Activated CD8-positive, alpha-beta memory T cell treated with anti-CD3 and anti-CD28 coated beads, Interleukin-2, amount 50 U/mL, for 48 hours (primary cell): ENCODE data around the gene CST7.

ENCODE experiments used
- DNase-seq: peaks from one replicate; pipeline ENCODE4 v3.0.0-alpha.2; 2020

CST7 gene

GRCh38 chr20:24965065-24965919 lies 16.2 kb downstream of the CST7 start:
- DNase-seq: peak; percentile 47

- no peak for DNase-seq
Measured at GRCh38 chr20:24966317-24967012, 17.4 kb downstream of the CST7 start.

DNA sequence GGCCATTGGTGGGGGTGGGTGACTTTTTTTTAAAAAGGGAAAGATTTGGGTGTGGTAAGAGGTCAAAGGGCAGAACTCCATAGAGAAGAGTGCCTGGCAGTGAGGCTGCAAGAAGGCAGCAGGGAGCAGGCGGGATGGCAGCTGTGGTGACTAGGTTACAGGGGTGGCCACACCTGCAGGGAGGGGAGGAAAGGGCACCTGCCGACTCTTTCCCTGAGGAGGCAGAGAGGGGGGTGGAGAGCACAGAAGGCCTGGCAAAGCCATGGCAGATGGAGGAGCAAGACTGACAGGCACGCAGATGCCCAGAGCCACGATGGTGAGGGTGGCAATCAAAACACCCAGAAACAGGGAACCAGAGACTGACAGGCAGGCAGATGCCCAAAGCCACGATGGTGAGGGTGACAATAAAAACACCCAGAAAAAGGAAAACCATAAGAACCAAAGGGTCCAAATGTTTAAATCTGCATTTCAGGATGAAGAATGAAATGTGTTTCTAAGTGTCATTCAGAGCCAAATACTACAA lies 19.3 kb downstream of the CST7 start:
- DNase-seq: peak; percentile 36

DNA sequence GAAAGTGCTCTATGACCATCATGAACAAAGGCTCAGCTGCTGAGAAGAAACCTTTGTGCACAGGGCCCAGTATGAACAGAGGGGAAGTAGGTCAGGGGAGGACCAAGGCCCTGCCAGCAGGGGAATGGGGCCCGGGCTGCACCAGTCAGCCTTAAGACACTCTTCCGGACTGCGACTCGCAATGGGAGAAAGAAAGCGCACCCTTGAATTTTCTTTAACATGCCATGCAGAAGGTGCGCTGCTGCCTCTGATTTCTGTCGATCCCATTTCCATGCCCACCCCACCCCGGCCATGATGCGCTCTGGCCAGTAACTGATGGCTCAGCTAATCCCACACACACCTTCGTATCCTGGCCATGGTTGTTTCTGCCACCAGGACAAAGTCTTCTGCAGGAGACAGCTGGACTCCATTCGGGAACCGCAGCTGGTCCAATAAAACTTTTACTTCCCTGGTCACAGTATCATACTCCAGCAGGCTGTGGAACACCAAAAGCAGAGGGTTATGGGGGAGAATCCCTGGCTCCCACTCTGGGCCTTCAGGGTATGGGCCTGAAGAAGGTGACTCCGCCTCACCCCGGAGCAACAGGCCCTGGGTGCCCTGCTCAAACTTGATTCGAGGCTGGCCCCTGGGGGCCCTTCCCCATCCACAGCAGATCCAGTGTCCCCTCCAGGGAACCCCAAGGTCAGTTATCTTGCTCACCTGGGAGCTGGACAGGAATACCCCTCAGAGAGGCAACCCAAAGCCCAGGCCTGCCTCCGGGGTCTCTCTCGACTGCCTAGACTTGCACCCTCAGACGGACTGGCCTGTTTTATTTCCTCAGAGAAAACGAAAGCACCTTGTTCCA lies 20.3 kb downstream of the CST7 start:
- peak; percentile 35 for DNase-seq

- no peak for DNase-seq
Measured at GRCh38 chr20:24970030-24970553, 21.0 kb downstream of the CST7 start.

DNA sequence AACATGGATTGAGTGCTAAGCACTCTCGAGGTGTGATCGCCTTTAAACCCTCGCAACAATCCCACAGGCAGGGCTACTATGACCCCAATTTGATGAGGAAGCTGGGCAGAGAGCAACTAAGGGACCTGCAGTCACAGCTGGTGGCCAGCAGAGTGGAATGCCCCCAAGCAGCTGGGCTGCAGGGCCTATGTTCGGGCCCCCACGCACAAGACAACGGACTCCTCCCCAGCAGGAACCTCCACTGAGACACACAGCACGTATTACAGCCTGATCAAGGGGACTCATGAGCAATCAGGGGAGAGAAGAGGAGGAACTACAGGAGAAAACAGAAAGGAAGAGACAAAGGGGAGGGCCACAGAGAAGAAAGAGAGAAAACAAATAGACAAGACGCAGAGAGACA lies 21.7 kb downstream of the CST7 start:
- DNase-seq: no peak

- DNase-seq: no peak
Measured at GRCh38 chr20:24971376-24972101, 22.5 kb downstream of the CST7 start.

DNA sequence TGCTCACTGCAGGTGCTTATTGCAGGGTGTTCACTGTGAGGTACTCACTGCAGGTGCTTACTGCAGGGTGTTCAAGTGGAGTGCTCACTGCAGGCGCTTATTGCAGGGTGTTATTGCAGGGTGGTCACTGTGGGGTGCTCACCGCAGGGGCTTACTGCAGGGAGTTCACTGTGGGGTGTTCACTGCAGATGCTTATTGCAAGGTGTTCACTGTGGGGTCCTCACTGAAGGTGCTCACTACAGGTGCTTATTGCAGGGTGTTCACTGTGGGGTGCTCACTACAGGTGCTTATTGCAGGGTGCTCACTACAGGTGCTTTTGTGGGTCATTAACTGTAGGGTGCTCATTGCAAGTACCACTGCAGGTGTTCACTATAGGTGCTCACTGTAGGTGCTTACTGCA lies 23.3 kb downstream of the CST7 start:
- DNase-seq: no peak

DNA sequence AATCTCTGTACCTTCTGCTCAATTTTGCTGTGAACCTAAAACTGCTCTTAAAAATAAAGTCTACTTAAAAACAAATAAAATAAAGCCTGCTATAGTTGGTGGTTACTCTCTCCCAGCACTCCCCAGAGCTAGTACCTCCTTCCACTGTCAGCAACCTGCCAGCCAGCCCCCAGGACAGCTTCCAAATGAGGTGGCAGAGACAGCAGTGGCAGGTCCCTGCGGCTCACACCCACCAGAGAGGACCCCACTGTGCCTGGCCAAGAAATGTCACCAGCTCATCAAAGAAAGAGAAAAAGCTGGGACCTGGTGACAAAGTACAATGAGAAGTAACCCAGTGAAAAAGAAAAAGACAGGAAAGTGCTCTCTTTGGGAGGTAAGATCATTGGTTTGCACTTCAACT lies 28.3 kb downstream of the CST7 start:
- DNase-seq: no peak

DNA sequence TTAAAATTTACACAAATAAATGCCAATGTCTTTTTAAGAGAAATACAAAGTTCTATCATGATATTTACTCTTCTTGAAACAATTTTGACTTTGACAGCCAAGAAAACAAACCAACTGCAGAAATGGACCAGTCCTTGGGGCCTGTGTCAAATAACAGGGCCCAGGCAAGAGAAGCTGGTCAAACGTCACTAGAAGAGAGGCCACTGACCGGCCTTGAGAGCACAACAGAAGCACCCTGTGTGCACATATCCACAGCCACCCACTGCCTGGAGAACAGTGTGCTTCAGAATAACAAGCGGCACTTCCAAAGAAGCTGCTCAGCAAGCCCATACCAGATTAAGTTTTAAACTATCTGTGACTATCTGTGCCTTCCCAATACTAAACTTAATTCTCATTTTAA lies 28.7 kb downstream of the CST7 start:
- no peak for DNase-seq

GRCh38 chr20:24978513-24978912 lies 29.4 kb downstream of the CST7 start:
- no peak for DNase-seq

GRCh38 chr20:24979036-24979960 lies 30.2 kb downstream of the CST7 start:
- peak; percentile 37 for DNase-seq

DNA sequence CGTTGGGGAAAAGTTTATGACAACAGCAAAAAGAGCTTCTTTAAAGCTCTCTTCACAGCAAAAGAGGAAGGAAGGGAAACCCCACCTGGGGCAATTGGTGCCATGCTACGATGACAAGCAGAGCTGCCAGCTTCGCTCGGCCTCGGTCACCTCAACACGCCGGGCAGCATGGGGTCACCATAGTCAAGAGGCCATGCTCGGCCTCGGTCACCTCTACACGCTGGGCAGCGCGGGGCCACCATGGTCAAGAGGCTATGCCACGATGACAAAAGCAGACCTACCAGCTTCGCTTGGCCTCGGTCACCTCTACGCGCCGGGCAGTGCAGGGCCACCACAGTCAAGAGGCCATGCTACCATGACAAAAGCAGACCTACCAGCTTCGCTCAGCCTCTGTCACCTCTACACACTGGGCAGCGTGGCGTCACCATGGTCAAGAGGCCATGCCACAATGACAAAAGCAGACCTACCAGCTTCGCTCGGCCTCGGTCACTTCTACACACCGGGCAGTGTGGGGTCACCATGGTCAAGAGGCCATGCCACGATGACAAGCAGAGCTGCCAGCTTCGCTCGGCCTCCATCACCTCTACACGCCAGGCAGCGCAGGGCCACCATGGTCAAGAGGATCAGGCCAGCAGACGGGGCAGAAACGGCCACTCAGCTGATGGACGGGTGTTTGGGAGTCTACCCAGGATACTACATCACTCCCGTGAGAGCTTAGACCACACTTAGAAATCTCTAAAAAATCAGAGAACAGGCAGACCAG lies 31.4 kb downstream of the CST7 start:
- DNase-seq: peak; percentile 40

- peak; percentile 34 for DNase-seq
Measured at GRCh38 chr20:24981282-24981681, 32.2 kb downstream of the CST7 start.

- peak; percentile 51 for DNase-seq
Measured at GRCh38 chr20:24981790-24982189, 32.7 kb downstream of the CST7 start.

GRCh38 chr20:24983896-24984295 lies 34.8 kb downstream of the CST7 start:
- DNase-seq: no peak

DNA sequence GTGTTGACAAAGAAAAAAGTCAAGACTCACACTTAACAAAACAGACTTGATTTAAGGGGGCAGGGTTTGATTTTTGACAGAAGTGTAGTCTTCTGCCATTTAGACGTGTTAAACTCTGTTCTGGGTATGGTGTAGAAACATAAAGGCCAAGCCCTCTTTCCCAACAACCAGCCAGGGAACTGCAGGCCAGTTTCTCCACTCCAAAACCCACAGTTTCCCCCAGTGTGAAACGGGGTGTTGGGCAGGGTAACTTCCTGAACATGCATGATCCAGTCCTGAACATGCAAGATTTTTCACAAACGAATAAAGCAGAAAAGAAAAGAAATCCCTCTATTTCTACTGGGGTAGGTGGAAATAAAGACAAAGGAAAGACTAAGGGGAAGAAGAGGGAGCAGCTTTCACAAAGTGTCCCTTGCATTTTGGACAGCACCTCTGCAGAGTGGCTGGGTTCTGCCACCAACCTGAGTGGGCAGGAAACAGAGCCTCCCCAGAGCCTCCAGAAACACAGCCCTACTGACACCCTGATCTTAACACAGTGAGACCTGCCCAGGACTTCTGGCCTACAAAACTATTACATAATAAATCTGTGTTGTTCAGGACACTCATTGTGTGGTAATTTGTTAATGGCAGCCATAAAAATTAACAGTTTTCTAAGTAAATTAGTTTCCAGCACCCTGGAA lies 36.0 kb downstream of the CST7 start:
- DNase-seq: no peak

- no peak for DNase-seq
Measured at GRCh38 chr20:24985802-24986201, 36.7 kb downstream of the CST7 start.

- DNase-seq: no peak
Measured at GRCh38 chr20:24986436-24987015, 37.5 kb downstream of the CST7 start.
